ENCODE data around the gene CHEK2. TPM values are rescaled to one million over a fixed set of nuclear protein-coding genes. Genes with fewer than 3 reads are reported as not detected.

The CHEK2 gene
- 6.3 and 8.1 TPM in 2 replicates for total RNA-seq

- DNase-seq (ENCODE audit: low read depth) (peak; percentile 95), FAIRE-seq (no peak)
- no peak for TF ChIP-seq CTCF (IDR thresholded peaks at IDR 0.05; ENCODE audit: insufficient read depth, low read length, severe bottlenecking)
- Histone ChIP-seq H3K36me3 (ENCODE audit: control insufficient read depth, insufficient read depth, low read length) (peaks cover 7% of the 10 kb centered on the region), H3K27me3 (ENCODE audit: control insufficient read depth, insufficient read depth, low read length) (no peaks in the 10 kb centered on the region), H3K4me3 (ENCODE audit: low read depth, low read length) (peak within 1 kb of the TSS; percentile 76)
These were observed at the start of gene CHEK2, which contains the start of gene HSCB for GRCh38 chr22:28741785-28742561. Gene CHEK2, minus strand, starts transcription at chr22:28741820. Its CDS starts 7,099 bp downstream, at chr22:28734721. Gene HSCB, plus strand, starts transcription at chr22:28742039. Its CDS starts 57 bp downstream, at chr22:28742096.

GRCh38 chr22:28791124-28791523 is 49.5 kb upstream of the CHEK2 start:
- no peak for TF ChIP-seq CTCF (IDR thresholded peaks at IDR 0.05; ENCODE audit: insufficient read depth, low read length, severe bottlenecking)
- Histone ChIP-seq H3K36me3 (ENCODE audit: control insufficient read depth, insufficient read depth, low read length) (peaks cover 10% of the 10 kb centered on the region), H3K27me3 (ENCODE audit: control insufficient read depth, insufficient read depth, low read length) (no peaks in the 10 kb centered on the region), H3K4me3 (ENCODE audit: low read depth, low read length) (no peak overlapping the region)
- FAIRE-seq = no peak
- no peak for DNase-seq (ENCODE audit: low read depth)

- TF ChIP-seq CTCF (IDR thresholded peaks at IDR 0.05; ENCODE audit: insufficient read depth, low read length, severe bottlenecking) = no peak
- no peak overlapping the region for H3K4me3 ChIP-seq (ENCODE audit: low read depth, low read length)
- peaks cover 6% of the 10 kb centered on the region for H3K36me3 ChIP-seq (ENCODE audit: control insufficient read depth, insufficient read depth, low read length)
- no peaks in the 10 kb centered on the region for H3K27me3 ChIP-seq (ENCODE audit: control insufficient read depth, insufficient read depth, low read length)
- no peak for FAIRE-seq
- no peak for DNase-seq (ENCODE audit: low read depth)
These were observed 47.0 kb upstream of the CHEK2 start for GRCh38 chr22:28788601-28789000.

- no peak for TF ChIP-seq CTCF (IDR thresholded peaks at IDR 0.05; ENCODE audit: insufficient read depth, low read length, severe bottlenecking)
- H3K4me3 ChIP-seq (ENCODE audit: low read depth, low read length) = no peak overlapping the region
- FAIRE-seq (no peak), DNase-seq (ENCODE audit: low read depth) (no peak)
- peaks cover 11% of the 10 kb centered on the region for H3K36me3 ChIP-seq (ENCODE audit: control insufficient read depth, insufficient read depth, low read length)
- H3K27me3 ChIP-seq (ENCODE audit: control insufficient read depth, insufficient read depth, low read length) = no peaks in the 10 kb centered on the region
These were observed 42.4 kb upstream of the CHEK2 start for GRCh38 chr22:28783786-28784671.

- FAIRE-seq (no peak), DNase-seq (ENCODE audit: low read depth) (no peak)
- TF ChIP-seq CTCF (IDR thresholded peaks at IDR 0.05; ENCODE audit: insufficient read depth, low read length, severe bottlenecking) = no peak
- H3K27me3 ChIP-seq (ENCODE audit: control insufficient read depth, insufficient read depth, low read length) = no peaks in the 10 kb centered on the region
- peaks cover 11% of the 10 kb centered on the region for H3K36me3 ChIP-seq (ENCODE audit: control insufficient read depth, insufficient read depth, low read length)
- H3K4me3 ChIP-seq (ENCODE audit: low read depth, low read length) = no peak overlapping the region
These were observed 38.7 kb upstream of the CHEK2 start for GRCh38 chr22:28780296-28780695.

Measured in bronchial epithelial cell (primary cell).